Measurements from ENCODE around the gene SLC44A1.

SLC44A1 gene

DNA sequence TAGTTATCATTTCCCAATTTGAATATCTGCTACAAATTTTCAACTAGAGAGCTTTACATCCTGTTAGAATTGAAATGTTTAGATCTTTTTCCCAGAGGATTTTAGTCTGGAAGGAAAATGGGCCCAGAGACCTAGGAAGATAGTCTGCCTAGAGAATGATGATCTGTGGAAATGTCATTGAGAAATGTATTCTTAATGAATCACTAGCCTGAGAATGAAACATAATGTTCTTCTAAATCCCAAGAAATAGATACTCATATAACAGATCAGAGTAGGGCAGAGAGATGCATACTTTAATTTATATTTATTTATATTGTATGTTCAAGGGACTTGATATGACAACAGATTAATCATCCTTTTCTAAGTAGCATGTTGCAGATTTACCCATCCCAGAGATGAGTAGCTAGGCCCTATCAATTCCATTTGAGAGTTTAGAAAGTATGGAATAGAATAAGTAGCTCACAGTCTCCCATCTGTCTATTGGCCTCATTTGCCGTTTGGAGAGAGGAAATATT, 25.1 kb upstream of the SLC44A1 start:
- Histone ChIP-seq H3K9me3 (replicated peaks; ENCODE audit: low read length) (peaks cover 11% of the 10 kb centered on the region), H3K4me3 (ENCODE audit: low read length) (peak overlapping the region; percentile 20), H3K4me1 (ENCODE audit: control insufficient read depth, insufficient read depth, low read length) (peaks cover 29% of the 10 kb centered on the region), H3K27me3 (ENCODE audit: control insufficient read depth, insufficient read depth, low read length) (no peaks in the 10 kb centered on the region), H3K4me2 (ENCODE audit: low read length) (peak overlapping the region; percentile 56), H3K36me3 (ENCODE audit: insufficient read depth, low read length) (no peaks in the 10 kb centered on the region), H3K9ac (ENCODE audit: low read depth, low read length) (peak overlapping the region; percentile 50)

DNA sequence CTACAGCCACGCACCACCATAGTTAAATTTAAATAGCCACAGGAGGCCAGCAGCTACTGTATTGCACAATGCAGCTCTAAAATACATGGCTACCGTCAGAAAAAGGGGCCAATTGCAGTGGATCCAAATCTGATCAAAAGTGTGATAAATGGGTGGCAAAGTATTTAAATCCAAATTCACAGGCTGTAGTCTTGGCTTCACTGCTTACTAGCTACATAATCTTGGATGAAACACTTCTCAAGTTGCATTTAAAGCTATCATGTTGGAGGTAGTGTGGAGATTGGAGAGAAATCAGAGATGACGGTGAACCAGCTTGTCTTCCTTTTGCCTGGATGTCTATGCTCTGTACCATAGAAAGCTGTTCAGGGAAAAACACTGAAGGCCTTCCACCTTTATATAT, 24.0 kb upstream of the SLC44A1 start:
- Histone ChIP-seq H3K4me3 (ENCODE audit: low read length) (no peak overlapping the region), H3K4me1 (ENCODE audit: control insufficient read depth, insufficient read depth, low read length) (peaks cover 29% of the 10 kb centered on the region), H3K9ac (ENCODE audit: low read depth, low read length) (no peak overlapping the region), H3K36me3 (ENCODE audit: insufficient read depth, low read length) (no peaks in the 10 kb centered on the region), H3K9me3 (replicated peaks; ENCODE audit: low read length) (peaks cover 14% of the 10 kb centered on the region), H3K27me3 (ENCODE audit: control insufficient read depth, insufficient read depth, low read length) (no peaks in the 10 kb centered on the region), H3K4me2 (ENCODE audit: low read length) (no peak overlapping the region)

DNA sequence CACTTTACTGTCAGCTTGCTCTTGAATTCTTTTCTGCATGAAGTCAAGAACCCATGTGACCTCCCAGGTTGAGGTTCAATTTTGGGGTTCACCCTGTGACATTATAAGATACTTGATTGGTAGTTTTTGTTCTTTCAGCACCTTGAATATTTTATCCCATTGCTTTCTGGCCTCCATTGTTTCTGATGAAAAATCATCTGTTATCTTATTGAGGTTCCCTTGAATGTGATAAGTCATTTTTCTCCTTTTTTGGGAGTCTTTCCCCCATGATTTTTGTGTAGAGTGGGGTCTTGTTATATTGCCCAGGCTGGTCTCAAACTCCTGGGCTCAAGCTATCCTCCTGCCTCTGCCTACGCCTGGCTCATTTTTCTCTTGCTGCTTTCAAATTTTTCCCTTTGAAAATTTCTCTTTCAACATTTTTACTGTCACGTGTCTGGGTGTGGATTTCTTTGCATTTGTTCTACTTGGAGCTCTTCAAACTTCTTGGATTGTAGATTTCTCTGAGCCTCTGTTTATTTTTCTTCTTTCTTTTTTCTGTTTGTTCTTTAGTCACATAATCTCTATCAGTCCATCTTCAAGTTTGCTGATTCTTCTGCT, 20.8 kb upstream of the SLC44A1 start:
- no peak overlapping the region for H3K9ac ChIP-seq (ENCODE audit: low read depth, low read length)
- H3K27me3 ChIP-seq (ENCODE audit: control insufficient read depth, insufficient read depth, low read length): no peaks in the 10 kb centered on the region
- H3K4me1 ChIP-seq (ENCODE audit: control insufficient read depth, insufficient read depth, low read length): peaks cover 13% of the 10 kb centered on the region
- H3K4me2 ChIP-seq (ENCODE audit: low read length): no peak overlapping the region
- no peaks in the 10 kb centered on the region for H3K36me3 ChIP-seq (ENCODE audit: insufficient read depth, low read length)
- no peak overlapping the region for H3K4me3 ChIP-seq (ENCODE audit: low read length)
- peaks cover 14% of the 10 kb centered on the region for H3K9me3 ChIP-seq (replicated peaks; ENCODE audit: low read length)

DNA sequence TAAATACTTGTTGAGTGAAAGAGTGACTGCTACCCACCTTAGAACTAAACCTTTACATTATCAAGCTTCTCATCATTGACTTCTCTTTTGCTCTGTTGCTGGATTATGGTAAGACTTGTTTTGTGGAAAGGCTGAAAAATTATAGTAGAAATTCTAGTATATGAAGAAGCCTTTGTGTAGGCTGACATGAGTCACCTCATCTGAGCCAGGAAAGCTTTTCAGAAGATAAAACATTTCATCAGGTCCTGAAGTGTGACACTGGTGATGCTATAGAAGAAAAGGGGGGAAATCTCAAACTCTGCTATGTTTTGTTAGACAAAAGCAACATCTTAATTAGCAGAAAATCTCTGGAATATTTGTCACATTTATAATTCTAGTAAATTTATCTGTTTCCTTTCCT, 18.4 kb upstream of the SLC44A1 start:
- Histone ChIP-seq H3K4me2 (ENCODE audit: low read length) (no peak overlapping the region), H3K4me1 (ENCODE audit: control insufficient read depth, insufficient read depth, low read length) (no peaks in the 10 kb centered on the region), H3K27me3 (ENCODE audit: control insufficient read depth, insufficient read depth, low read length) (no peaks in the 10 kb centered on the region), H3K4me3 (ENCODE audit: low read length) (no peak overlapping the region), H3K36me3 (ENCODE audit: insufficient read depth, low read length) (no peaks in the 10 kb centered on the region), H3K9me3 (replicated peaks; ENCODE audit: low read length) (peaks cover 14% of the 10 kb centered on the region), H3K9ac (ENCODE audit: low read depth, low read length) (no peak overlapping the region)

DNA sequence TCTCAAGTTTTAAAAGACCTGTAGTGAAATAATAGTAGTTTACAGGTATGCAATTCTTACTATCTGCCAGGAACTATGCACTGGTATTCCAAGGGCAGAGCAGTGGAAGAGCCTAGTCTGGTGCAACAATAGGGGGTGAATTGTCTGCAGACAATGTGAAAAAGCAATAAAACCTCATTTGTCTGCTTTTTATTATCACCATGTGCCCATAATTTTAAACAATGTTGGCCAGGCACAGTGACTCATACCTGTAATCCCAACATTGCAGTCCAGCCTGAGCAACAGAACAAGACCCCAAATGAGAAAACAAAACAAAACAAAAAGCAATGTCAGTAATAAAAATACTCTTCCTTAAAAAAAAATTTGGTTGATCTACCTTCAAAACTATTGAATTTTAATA, 12.2 kb upstream of the SLC44A1 start:
- H3K9me3 ChIP-seq (replicated peaks; ENCODE audit: low read length): no peaks in the 10 kb centered on the region
- H3K4me2 ChIP-seq (ENCODE audit: low read length): no peak overlapping the region
- H3K9ac ChIP-seq (ENCODE audit: low read depth, low read length): no peak overlapping the region
- no peaks in the 10 kb centered on the region for H3K27me3 ChIP-seq (ENCODE audit: control insufficient read depth, insufficient read depth, low read length)
- H3K36me3 ChIP-seq (ENCODE audit: insufficient read depth, low read length): no peaks in the 10 kb centered on the region
- H3K4me3 ChIP-seq (ENCODE audit: low read length): no peak overlapping the region
- peaks cover 11% of the 10 kb centered on the region for H3K4me1 ChIP-seq (ENCODE audit: control insufficient read depth, insufficient read depth, low read length)

DNA sequence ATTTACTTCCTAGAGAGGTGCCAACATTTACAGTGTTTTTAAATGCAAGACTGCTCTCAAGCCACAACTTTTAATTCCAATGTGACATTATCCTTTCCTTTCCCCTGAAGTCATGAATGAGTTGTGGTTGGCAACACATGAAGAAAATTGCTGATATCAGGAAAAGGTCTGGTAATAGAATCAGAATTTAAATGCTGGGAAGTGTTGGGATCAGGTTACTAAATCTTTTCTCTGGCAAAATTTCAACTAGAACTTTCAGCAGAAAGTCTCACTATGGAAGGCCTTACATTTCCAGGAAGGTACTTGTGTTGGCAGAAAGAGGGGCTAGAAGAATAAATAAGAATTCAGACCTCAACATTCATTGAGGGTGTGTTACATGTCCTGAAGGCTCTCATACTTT, 10.6 kb upstream of the SLC44A1 start:
- H3K4me3 ChIP-seq (ENCODE audit: low read length): no peak overlapping the region
- no peaks in the 10 kb centered on the region for H3K9me3 ChIP-seq (replicated peaks; ENCODE audit: low read length)
- no peak overlapping the region for H3K4me2 ChIP-seq (ENCODE audit: low read length)
- no peaks in the 10 kb centered on the region for H3K36me3 ChIP-seq (ENCODE audit: insufficient read depth, low read length)
- peaks cover 11% of the 10 kb centered on the region for H3K4me1 ChIP-seq (ENCODE audit: control insufficient read depth, insufficient read depth, low read length)
- no peak overlapping the region for H3K9ac ChIP-seq (ENCODE audit: low read depth, low read length)
- no peaks in the 10 kb centered on the region for H3K27me3 ChIP-seq (ENCODE audit: control insufficient read depth, insufficient read depth, low read length)

DNA sequence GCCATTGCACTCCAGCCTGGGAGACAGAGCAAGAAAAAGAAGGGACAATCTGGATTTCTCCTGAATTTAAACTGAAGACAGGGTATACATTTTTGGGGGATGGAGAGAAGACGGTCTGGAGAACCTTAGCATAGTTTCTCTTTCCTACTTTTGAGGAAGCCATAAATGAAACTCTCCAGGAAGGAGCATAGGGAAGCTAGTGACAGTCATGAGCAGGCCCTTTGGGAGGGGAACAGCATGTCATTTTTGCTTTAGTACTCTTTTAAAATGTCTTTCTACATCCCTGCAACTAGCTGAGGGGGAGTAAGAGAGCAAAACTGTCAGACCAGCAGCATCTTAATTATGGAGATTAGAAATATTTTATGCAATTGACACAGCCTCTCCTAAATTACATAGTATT, 8.2 kb upstream of the SLC44A1 start:
- Histone ChIP-seq H3K4me3 (ENCODE audit: low read length) (no peak overlapping the region), H3K4me2 (ENCODE audit: low read length) (no peak overlapping the region)

DNA sequence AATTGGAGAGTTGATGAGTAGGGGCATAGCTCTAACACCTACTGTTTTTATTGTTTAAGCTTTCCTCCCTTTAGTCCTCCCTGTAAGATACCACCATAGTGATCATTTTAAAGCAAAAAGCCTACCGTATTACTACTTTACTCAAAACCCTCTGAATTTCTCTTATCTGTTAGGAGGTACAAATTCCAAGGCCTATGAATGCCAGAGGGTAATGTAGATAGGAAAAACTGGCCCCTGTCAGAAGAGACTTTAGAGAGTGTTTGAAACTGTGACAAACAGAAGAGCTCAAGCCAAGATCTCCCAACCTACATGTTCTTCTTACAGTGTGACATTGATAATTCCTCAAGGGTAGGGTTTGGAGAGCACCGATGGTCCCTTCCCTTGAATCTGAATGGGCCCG, 7.2 kb upstream of the SLC44A1 start:
- no peaks in the 10 kb centered on the region for H3K27me3 ChIP-seq (ENCODE audit: control insufficient read depth, insufficient read depth, low read length)
- H3K4me3 ChIP-seq (ENCODE audit: low read length): no peak overlapping the region

More for the DNA sequence above, 8.2 kb upstream of the SLC44A1 start:
- Histone ChIP-seq H3K9me3 (replicated peaks; ENCODE audit: low read length) (no peaks in the 10 kb centered on the region), H3K27me3 (ENCODE audit: control insufficient read depth, insufficient read depth, low read length) (no peaks in the 10 kb centered on the region), H3K9ac (ENCODE audit: low read depth, low read length) (no peak overlapping the region), H3K4me1 (ENCODE audit: control insufficient read depth, insufficient read depth, low read length) (peaks cover 18% of the 10 kb centered on the region), H3K36me3 (ENCODE audit: insufficient read depth, low read length) (no peaks in the 10 kb centered on the region)

DNA sequence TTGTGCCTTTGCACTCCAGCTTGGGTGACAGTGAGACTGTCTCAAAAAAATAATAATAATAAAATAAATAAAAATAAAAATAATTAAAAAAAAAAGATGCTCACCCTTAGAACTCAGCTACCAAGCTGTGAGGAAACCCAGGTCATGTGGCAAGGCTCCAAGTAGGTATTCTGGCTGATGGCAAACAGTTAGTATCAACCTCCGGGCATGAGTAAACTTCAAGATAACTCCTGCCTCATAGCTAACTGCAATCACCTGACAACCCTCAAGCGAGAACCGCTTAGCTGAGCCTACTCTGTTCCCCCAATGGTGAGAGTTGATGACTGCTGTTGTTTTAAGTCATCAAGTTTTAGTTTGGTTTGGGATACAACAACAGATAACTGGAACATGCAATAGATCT, 6.1 kb upstream of the SLC44A1 start:
- Histone ChIP-seq H3K4me2 (ENCODE audit: low read length) (no peak overlapping the region), H3K4me3 (ENCODE audit: low read length) (no peak overlapping the region), H3K9ac (ENCODE audit: low read depth, low read length) (no peak overlapping the region), H3K27me3 (ENCODE audit: control insufficient read depth, insufficient read depth, low read length) (no peaks in the 10 kb centered on the region), H3K9me3 (replicated peaks; ENCODE audit: low read length) (no peaks in the 10 kb centered on the region), H3K36me3 (ENCODE audit: insufficient read depth, low read length) (no peaks in the 10 kb centered on the region), H3K4me1 (ENCODE audit: control insufficient read depth, insufficient read depth, low read length) (peaks cover 32% of the 10 kb centered on the region)

More for the DNA sequence above, 7.2 kb upstream of the SLC44A1 start:
- Histone ChIP-seq H3K4me1 (ENCODE audit: control insufficient read depth, insufficient read depth, low read length) (peaks cover 23% of the 10 kb centered on the region), H3K4me2 (ENCODE audit: low read length) (no peak overlapping the region), H3K9ac (ENCODE audit: low read depth, low read length) (no peak overlapping the region), H3K36me3 (ENCODE audit: insufficient read depth, low read length) (no peaks in the 10 kb centered on the region), H3K9me3 (replicated peaks; ENCODE audit: low read length) (no peaks in the 10 kb centered on the region)

DNA sequence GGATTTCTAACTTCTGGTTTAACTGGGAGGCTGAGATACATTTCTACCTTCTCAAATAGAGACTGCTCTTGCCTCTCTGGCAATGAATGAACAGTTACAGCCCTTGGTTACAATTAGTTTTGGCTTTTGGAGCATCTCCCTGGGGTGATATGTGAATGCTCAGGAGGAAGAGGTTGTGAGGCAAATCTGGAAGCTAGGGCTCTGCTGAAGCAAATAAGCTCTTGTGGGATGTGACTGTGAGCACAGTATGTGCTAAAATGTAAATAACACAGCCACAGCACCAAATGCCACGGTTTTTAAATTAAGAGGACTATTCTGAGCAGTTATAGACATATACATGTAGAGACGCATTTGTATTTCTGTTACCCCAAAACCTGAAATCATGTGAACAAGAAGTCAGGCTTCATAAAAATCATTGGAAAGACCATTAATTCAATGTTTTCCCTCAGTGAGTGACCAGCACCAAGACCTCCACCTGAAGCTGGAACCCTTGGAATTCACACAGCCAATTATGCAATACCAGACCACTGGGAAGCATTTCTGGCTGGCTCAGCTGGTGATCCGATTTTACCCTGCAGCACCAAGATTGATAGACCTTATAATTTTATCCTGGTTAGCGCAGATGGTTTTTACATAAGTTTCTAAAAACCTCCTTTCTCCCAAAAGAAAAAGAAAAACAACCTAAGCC, 3.0 kb upstream of the SLC44A1 start:
- H3K9ac ChIP-seq (ENCODE audit: low read depth, low read length): no peak overlapping the region
- no peaks in the 10 kb centered on the region for H3K36me3 ChIP-seq (ENCODE audit: insufficient read depth, low read length)
- H3K9me3 ChIP-seq (replicated peaks; ENCODE audit: low read length): no peaks in the 10 kb centered on the region
- H3K4me3 ChIP-seq (ENCODE audit: low read length): no peak overlapping the region
- H3K4me1 ChIP-seq (ENCODE audit: control insufficient read depth, insufficient read depth, low read length): peaks cover 35% of the 10 kb centered on the region
- H3K27me3 ChIP-seq (ENCODE audit: control insufficient read depth, insufficient read depth, low read length): no peaks in the 10 kb centered on the region
- H3K4me2 ChIP-seq (ENCODE audit: low read length): peak overlapping the region; percentile 85

DNA sequence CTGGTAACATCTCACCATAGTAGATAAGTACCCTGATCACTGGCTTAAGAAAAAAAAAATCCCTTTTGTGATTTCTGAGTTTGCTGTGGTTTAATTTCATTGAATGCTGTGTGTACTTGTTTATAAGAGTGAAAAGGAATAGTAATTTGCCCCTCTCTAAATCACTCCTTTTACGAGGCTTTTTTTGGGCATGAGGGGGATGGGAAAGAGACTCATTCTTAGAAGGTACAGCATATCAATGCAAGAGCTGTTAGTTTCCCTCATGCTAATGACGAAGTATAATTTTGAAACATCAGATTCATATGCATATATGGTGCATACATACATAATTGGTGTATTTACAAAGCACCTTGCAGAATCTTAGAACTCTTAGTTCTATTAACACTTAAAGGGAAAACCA, 2.4 kb upstream of the SLC44A1 start:
- Histone ChIP-seq H3K9ac (ENCODE audit: low read depth, low read length) (peak overlapping the region; percentile 52), H3K4me1 (ENCODE audit: control insufficient read depth, insufficient read depth, low read length) (peaks cover 40% of the 10 kb centered on the region), H3K9me3 (replicated peaks; ENCODE audit: low read length) (no peaks in the 10 kb centered on the region), H3K27me3 (ENCODE audit: control insufficient read depth, insufficient read depth, low read length) (no peaks in the 10 kb centered on the region), H3K4me2 (ENCODE audit: low read length) (peak overlapping the region; percentile 85), H3K4me3 (ENCODE audit: low read length) (peak overlapping the region; percentile 56), H3K36me3 (ENCODE audit: insufficient read depth, low read length) (no peaks in the 10 kb centered on the region)

DNA sequence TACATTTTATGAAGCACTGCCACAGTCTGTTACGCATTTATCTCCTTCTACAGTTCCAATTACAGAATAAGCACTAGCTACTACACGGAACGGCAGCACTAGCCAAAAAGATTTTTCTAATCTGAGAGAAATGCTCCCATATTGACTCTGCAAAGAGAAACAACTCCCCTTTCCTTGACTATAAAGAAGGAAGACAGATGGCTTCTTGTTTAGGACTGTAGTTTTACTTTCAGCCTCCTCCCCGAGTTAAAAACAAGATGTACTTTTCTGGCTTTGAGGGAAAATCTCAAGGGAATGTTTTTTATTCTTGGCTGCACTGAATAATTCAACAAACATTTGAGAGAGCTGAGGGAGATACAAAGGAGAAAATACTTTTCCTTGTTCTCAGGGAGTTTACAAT, 1.9 kb upstream of the SLC44A1 start:
- Histone ChIP-seq H3K9me3 (replicated peaks; ENCODE audit: low read length) (no peaks in the 10 kb centered on the region), H3K4me2 (ENCODE audit: low read length) (peak overlapping the region; percentile 85), H3K4me1 (ENCODE audit: control insufficient read depth, insufficient read depth, low read length) (peaks cover 41% of the 10 kb centered on the region), H3K27me3 (ENCODE audit: control insufficient read depth, insufficient read depth, low read length) (no peaks in the 10 kb centered on the region), H3K4me3 (ENCODE audit: low read length) (peak overlapping the region; percentile 56), H3K9ac (ENCODE audit: low read depth, low read length) (peak overlapping the region; percentile 52), H3K36me3 (ENCODE audit: insufficient read depth, low read length) (no peaks in the 10 kb centered on the region)

Measured in skeletal muscle satellite cell (primary cell).